Liver (tissue), 9 donors: ENCODE data around the gene NAIF1. TPM values are rescaled to one million over a fixed set of nuclear protein-coding genes. Genes with fewer than 3 reads are reported as not detected.
"Not testable (repeated sequence)": the region's sequence is repeated elsewhere in the genome, so short reads cannot be mapped to it uniquely, and the experiment has no call there.

Experiments
- DNase-seq: peaks from one replicate; pipeline ENCODE4 v3.0.0-alpha.2; 2017; ENCODE audit warnings: low spot score
- H3K27ac ChIP-seq, 2 donors: one replicate each; pipeline ENCODE4 v1.7.0; 2013; ENCODE audit warnings: inconsistent platforms in 2 of 2, low read length in 2 of 2, control low read depth in 1 of 2, low read depth in 1 of 2, mild to moderate bottlenecking in 1 of 2
- H3K27me3 ChIP-seq, 4 donors: one replicate each; pipeline versions ENCODE4 v1.6.1 to v1.7.0; 2013; ENCODE audit warnings: low read length in 3 of 4, inconsistent platforms in 1 of 4, mild to moderate bottlenecking in 1 of 4, moderate library complexity in 1 of 4; ENCODE audit not compliant: control insufficient read depth in 4 of 4, insufficient read depth in 4 of 4
- H3K36me3 ChIP-seq, 4 donors: one replicate each; pipeline versions ENCODE4 v1.6.1 to v1.7.0; 2013; ENCODE audit warnings: low read length in 3 of 4, mild to moderate bottlenecking in 3 of 4, low read depth in 1 of 4, moderate library complexity in 1 of 4; ENCODE audit not compliant: control insufficient read depth in 4 of 4, insufficient read depth in 3 of 4
- H3K4me1 ChIP-seq, 4 donors: one replicate each; pipeline versions ENCODE4 v1.6.1 to v1.7.0; 2013; ENCODE audit warnings: low read length in 3 of 4, mild to moderate bottlenecking in 3 of 4, moderate library complexity in 1 of 4; ENCODE audit not compliant: control insufficient read depth in 4 of 4, insufficient read depth in 4 of 4
- H3K4me3 ChIP-seq, 3 donors: one replicate each; pipeline versions ENCODE4 v1.6.1 to v1.7.0; 2013; ENCODE audit warnings: low read length in 3 of 3, control low read depth in 1 of 3, low read depth in 1 of 3, mild to moderate bottlenecking in 1 of 3
- H3K9ac ChIP-seq, 2 donors: one replicate each; pipeline ENCODE4 v1.7.0; 2013; ENCODE audit warnings: low read length in 2 of 2, mild to moderate bottlenecking in 2 of 2, moderate library complexity in 2 of 2, control low read depth in 1 of 2, low read depth in 1 of 2
- H3K9me3 ChIP-seq, 4 donors: one replicate each; pipeline versions ENCODE4 v1.6.1 to v1.7.0; 2013; ENCODE audit warnings: low read length in 3 of 4; ENCODE audit not compliant: control insufficient read depth in 4 of 4
- ATF3 ChIP-seq: IDR thresholded peaks from 2 replicates; pipeline ENCODE4 v1.6.1; 2016; ENCODE audit warnings: antibody characterized with exemption
- CTCF ChIP-seq: fragments of 150-350 bp; IDR thresholded peaks from 2 replicates; pipeline ENCODE4 v1.5.1; 2017; ENCODE audit warnings: improper control_type of control experiment, low read depth, low read length; ENCODE audit not compliant: missing input control
- EGR1 ChIP-seq, 2 donors: IDR thresholded peaks; 2 replicates each; pipeline ENCODE4 v1.6.1; 2016 to 2018; ENCODE audit warnings: antibody characterized with exemption in 2 of 2, low read depth in 2 of 2
- FOXA1 ChIP-seq: IDR thresholded peaks from 2 replicates; pipeline ENCODE4 v1.6.1; 2016; ENCODE audit warnings: antibody characterized with exemption
- FOXA2 ChIP-seq: IDR thresholded peaks from 2 replicates; pipeline ENCODE4 v1.6.1; 2016; ENCODE audit warnings: antibody characterized with exemption
- GABPA ChIP-seq, 2 donors: IDR thresholded peaks in 1 of 2; conservative IDR thresholded peaks in 1 of 2; 2 replicates each; pipeline ENCODE4 v1.6.1; 2016; ENCODE audit warnings: antibody characterized with exemption in 2 of 2, mild to moderate bottlenecking in 1 of 2, moderate library complexity in 1 of 2
- HNF4A ChIP-seq, 2 donors: conservative IDR thresholded peaks; 2 replicates each; pipeline ENCODE4 v1.6.1; 2016; ENCODE audit warnings: antibody characterized with exemption in 2 of 2, mild to moderate bottlenecking in 2 of 2
- HNF4G ChIP-seq: IDR thresholded peaks from 2 replicates; pipeline ENCODE4 v1.6.1; 2016; ENCODE audit warnings: antibody characterized with exemption
- JUND ChIP-seq, 2 donors: IDR thresholded peaks; 2 replicates each; pipeline ENCODE4 v1.6.1; 2016; ENCODE audit warnings: antibody characterized with exemption in 2 of 2
- MAX ChIP-seq: IDR thresholded peaks from 2 replicates; pipeline ENCODE4 v1.6.1; 2016; ENCODE audit warnings: antibody characterized with exemption
- NR2F2 ChIP-seq: IDR thresholded peaks from 2 replicates; pipeline ENCODE4 v1.6.1; 2016; ENCODE audit warnings: antibody characterized with exemption
- RAD21 ChIP-seq, 2 donors: IDR thresholded peaks; 2 replicates each; pipeline ENCODE4 v1.6.1; 2016; ENCODE audit warnings: antibody characterized with exemption in 2 of 2, mild to moderate bottlenecking in 2 of 2
- REST ChIP-seq: IDR thresholded peaks from 2 replicates; pipeline ENCODE4 v1.6.1; 2016; ENCODE audit warnings: antibody characterized with exemption, mild to moderate bottlenecking
- RXRA ChIP-seq, 2 donors: IDR thresholded peaks; 2 replicates each; pipeline ENCODE4 v1.6.1; 2017 to 2018; ENCODE audit warnings: antibody characterized with exemption in 2 of 2, mild to moderate bottlenecking in 1 of 2
- SP1 ChIP-seq: IDR thresholded peaks from 2 replicates; pipeline ENCODE4 v1.6.1; 2018; ENCODE audit warnings: antibody characterized with exemption, mild to moderate bottlenecking
- TAF1 ChIP-seq: conservative IDR thresholded peaks from 2 replicates; pipeline ENCODE4 v1.6.1; 2016; ENCODE audit warnings: antibody characterized with exemption, mild to moderate bottlenecking
- YY1 ChIP-seq: IDR thresholded peaks from 2 replicates; pipeline ENCODE4 v1.6.1; 2016; ENCODE audit warnings: antibody characterized with exemption, mild to moderate bottlenecking
- ZBTB33 ChIP-seq: IDR thresholded peaks from 2 replicates; pipeline ENCODE4 v1.6.1; 2016; ENCODE audit warnings: antibody characterized with exemption
- WGBS: extraction: QIAGEN DNeasy Blood & Tissue Kit; methylation state at CpG from one replicate; pipeline ENCODE4 v1.1.7; 2013; 5-methylcytosine and 5-hydroxymethylcytosine counted together
- polyA plus RNA-seq, 2 donors: library from polyadenylated mRNA; stranded (reverse) in 1 of 2; unstranded in 1 of 2; fragments of 200-250 nt in 1 of 2; fragments of >200 nt in 1 of 2; fragmentation: Nextera tagmentation in 1 of 2; extraction: Ambion mirVana in 1 of 2; gene quantifications; one replicate each; pipeline versions ENCODE4 v1.2.1 to v1.2.3, GENCODE V29; 2013 to 2015
- total RNA-seq, 2 donors: library from RNA; depleted of rRNA; stranded (reverse); fragments of >200 nt; gene quantifications; one replicate each; pipeline ENCODE4 v1.2.3, GENCODE V29; 2014
- donor health status: healthy.
- donor health status: healthy.
- donor health status: healthy.
- donor health status: healthy.
- donor health status: healthy.

Gene NAIF1
- total and polyA plus RNA-seq, 4 donors = 2.5 to 6.5 (median 4.7) TPM

GRCh38 chr9:128045831-128046230 lies 21.3 kb downstream of the NAIF1 start:
- no peak for DNase-seq
- H3K9ac ChIP-seq = no peak overlapping the region
- WGBS = 90% methylated on average over 1 of the region's 1 CpG
- TF ChIP-seq ATF3 (no peak), RAD21 (IDR thresholded peaks at IDR 0.05) (no peak), RXRA (IDR thresholded peaks at IDR 0.05) (no peak), EGR1 (IDR thresholded peaks at IDR 0.05; ENCODE audit: low read depth in 2 of 2) (no peak)
- H3K36me3 ChIP-seq = no peaks in the 10 kb centered on the region
- no peak overlapping the region for H3K27ac ChIP-seq
- no peaks in the 10 kb centered on the region for H3K9me3 ChIP-seq
- peaks cover 3 to 11% (median 7%) of the 10 kb centered on the region in 4 donors for H3K4me1 ChIP-seq
- no peak overlapping the region for H3K4me3 ChIP-seq
- H3K27me3 ChIP-seq = no peaks in the 10 kb centered on the region

- not testable (repeated sequence) for H3K9ac ChIP-seq, DNase-seq, H3K27me3 ChIP-seq, H3K36me3 ChIP-seq, H3K4me3 ChIP-seq, H3K27ac ChIP-seq, H3K9me3 ChIP-seq
- peaks cover 3 to 11% (median 7%) of the 10 kb centered on the region in 4 donors for H3K4me1 ChIP-seq
- 96% methylated on average over 6 of the region's 6 CpGs for WGBS
These were observed 21.7 kb downstream of the NAIF1 start for GRCh38 chr9:128045409-128045808.

- Histone ChIP-seq H3K27ac (peak overlapping the region; percentile 62 to 68), H3K9me3 (no peaks in the 10 kb centered on the region), H3K4me3 (no peak overlapping the region), H3K9ac (peak overlapping the region in 1 of 2 donors; percentile 66), H3K27me3 (no peaks in the 10 kb centered on the region), H3K4me1 (peaks cover 3 to 11% (median 7%) of the 10 kb centered on the region in 4 donors), H3K36me3 (no peaks in the 10 kb centered on the region)
- WGBS = 34% methylated on average over 7 of the region's 7 CpGs
- no peak for DNase-seq
- TF ChIP-seq HNF4G (peak; percentile 58), MAX (peak; percentile 63), ATF3 (no peak), REST (peak; percentile 77), SP1 (peak; percentile 92), FOXA1 (peak; percentile 45), HNF4A (conservative IDR thresholded peaks at IDR 0.05) (peak; percentile 86 to 91), JUND (IDR thresholded peaks at IDR 0.05) (peak in 1 of 2 donors; percentile 61), TAF1 (peak; percentile 34), YY1 (peak; percentile 89), NR2F2 (peak; percentile 36), RAD21 (IDR thresholded peaks at IDR 0.05) (peak; percentile 57 to 74), ZBTB33 (peak; percentile 69), RXRA (IDR thresholded peaks at IDR 0.05) (peak; percentile 76 to 92), CTCF (no peak), FOXA2 (no peak), GABPA (IDR thresholded peaks at IDR 0.05 in 1 of 2, conservative IDR thresholded peaks at IDR 0.05 in 1 of 2) (no peak), EGR1 (IDR thresholded peaks at IDR 0.05; ENCODE audit: low read depth in 2 of 2) (peak in 1 of 2 donors; percentile 79)
These were observed 23.7 kb downstream of the NAIF1 start for GRCh38 chr9:128043467-128043868.
